Rectal smooth muscle tissue (tissue), 1 donor: ENCODE data around the gene GALNT7.

Experiments
- H3K27ac ChIP-seq: one replicate; pipeline ENCODE4 v1.7.0; 2013; ENCODE audit warnings: low read depth, low read length, inconsistent platforms
- H3K27me3 ChIP-seq: one replicate; pipeline ENCODE4 v1.7.0; 2013; ENCODE audit warnings: low read length; ENCODE audit not compliant: control insufficient read depth, insufficient read depth
- H3K36me3 ChIP-seq: one replicate; pipeline ENCODE4 v1.7.0; 2013; ENCODE audit warnings: low read length; ENCODE audit not compliant: control insufficient read depth, insufficient read depth
- H3K4me1 ChIP-seq: one replicate; pipeline ENCODE4 v1.7.0; 2013; ENCODE audit warnings: low read length; ENCODE audit not compliant: control insufficient read depth, insufficient read depth
- H3K4me3 ChIP-seq: one replicate; pipeline ENCODE4 v1.7.0; 2013; ENCODE audit warnings: low read length
- H3K9ac ChIP-seq: one replicate; pipeline ENCODE4 v1.7.0; 2013; ENCODE audit warnings: low read length

GALNT7 gene

GRCh38 chr4:173185847-173186510 is 17.4 kb downstream of the GALNT7 start:
- Histone ChIP-seq H3K27me3 (no peaks in the 10 kb centered on the region), H3K36me3 (no peaks in the 10 kb centered on the region), H3K4me1 (peaks cover 5% of the 10 kb centered on the region), H3K4me3 (no peak overlapping the region), H3K27ac (no peak overlapping the region), H3K9ac (no peak overlapping the region)

- Histone ChIP-seq H3K27me3 (no peaks in the 10 kb centered on the region), H3K27ac (no peak overlapping the region), H3K36me3 (no peaks in the 10 kb centered on the region), H3K9ac (no peak overlapping the region), H3K4me3 (no peak overlapping the region), H3K4me1 (no peaks in the 10 kb centered on the region)
These were observed 19.1 kb downstream of the GALNT7 start for GRCh38 chr4:173187732-173188131.

- Histone ChIP-seq H3K4me3 (no peak overlapping the region), H3K36me3 (no peaks in the 10 kb centered on the region), H3K9ac (no peak overlapping the region), H3K27me3 (no peaks in the 10 kb centered on the region), H3K27ac (no peak overlapping the region), H3K4me1 (no peaks in the 10 kb centered on the region)
These were observed 20.0 kb downstream of the GALNT7 start for GRCh38 chr4:173188648-173189047.

GRCh38 chr4:173189117-173189693 is 20.6 kb downstream of the GALNT7 start:
- no peaks in the 10 kb centered on the region for H3K27me3 ChIP-seq
- H3K4me1 ChIP-seq: no peaks in the 10 kb centered on the region
- no peaks in the 10 kb centered on the region for H3K36me3 ChIP-seq
- no peak overlapping the region for H3K9ac ChIP-seq
- no peak overlapping the region for H3K4me3 ChIP-seq
- H3K27ac ChIP-seq: no peak overlapping the region

- no peaks in the 10 kb centered on the region for H3K27me3 ChIP-seq
- no peaks in the 10 kb centered on the region for H3K36me3 ChIP-seq
- H3K27ac ChIP-seq: no peak overlapping the region
- no peaks in the 10 kb centered on the region for H3K4me1 ChIP-seq
- H3K4me3 ChIP-seq: no peak overlapping the region
- no peak overlapping the region for H3K9ac ChIP-seq
These were observed 23.0 kb downstream of the GALNT7 start for GRCh38 chr4:173191623-173192041.

- Histone ChIP-seq H3K4me1 (no peaks in the 10 kb centered on the region), H3K27ac (no peak overlapping the region), H3K9ac (no peak overlapping the region), H3K27me3 (no peaks in the 10 kb centered on the region), H3K4me3 (no peak overlapping the region), H3K36me3 (no peaks in the 10 kb centered on the region)
These were observed 24.0 kb downstream of the GALNT7 start for GRCh38 chr4:173192375-173193162.

GRCh38 chr4:173194157-173194556 is 25.5 kb downstream of the GALNT7 start:
- H3K4me1 ChIP-seq: no peaks in the 10 kb centered on the region
- H3K36me3 ChIP-seq: no peaks in the 10 kb centered on the region
- no peak overlapping the region for H3K4me3 ChIP-seq
- H3K27me3 ChIP-seq: no peaks in the 10 kb centered on the region
- H3K9ac ChIP-seq: no peak overlapping the region
- H3K27ac ChIP-seq: no peak overlapping the region

GRCh38 chr4:173195109-173195508 is 26.5 kb downstream of the GALNT7 start:
- H3K27ac ChIP-seq: no peak overlapping the region
- no peak overlapping the region for H3K4me3 ChIP-seq
- no peaks in the 10 kb centered on the region for H3K27me3 ChIP-seq
- H3K9ac ChIP-seq: no peak overlapping the region
- H3K4me1 ChIP-seq: no peaks in the 10 kb centered on the region
- H3K36me3 ChIP-seq: no peaks in the 10 kb centered on the region

GRCh38 chr4:173199553-173199952 is 30.9 kb downstream of the GALNT7 start:
- Histone ChIP-seq H3K36me3 (no peaks in the 10 kb centered on the region), H3K27ac (no peak overlapping the region), H3K4me1 (no peaks in the 10 kb centered on the region), H3K9ac (no peak overlapping the region), H3K4me3 (no peak overlapping the region), H3K27me3 (no peaks in the 10 kb centered on the region)

- Histone ChIP-seq H3K27ac (no peak overlapping the region), H3K9ac (no peak overlapping the region), H3K4me3 (no peak overlapping the region), H3K27me3 (no peaks in the 10 kb centered on the region), H3K4me1 (no peaks in the 10 kb centered on the region), H3K36me3 (no peaks in the 10 kb centered on the region)
These were observed 31.7 kb downstream of the GALNT7 start for GRCh38 chr4:173200103-173200884.

GRCh38 chr4:173202395-173202794 is 33.8 kb downstream of the GALNT7 start:
- no peak overlapping the region for H3K27ac ChIP-seq
- H3K4me1 ChIP-seq: no peaks in the 10 kb centered on the region
- H3K9ac ChIP-seq: no peak overlapping the region
- no peaks in the 10 kb centered on the region for H3K27me3 ChIP-seq
- no peaks in the 10 kb centered on the region for H3K36me3 ChIP-seq
- H3K4me3 ChIP-seq: no peak overlapping the region

- no peak overlapping the region for H3K9ac ChIP-seq
- no peaks in the 10 kb centered on the region for H3K27me3 ChIP-seq
- H3K36me3 ChIP-seq: no peaks in the 10 kb centered on the region
- H3K27ac ChIP-seq: no peak overlapping the region
- no peak overlapping the region for H3K4me3 ChIP-seq
- H3K4me1 ChIP-seq: no peaks in the 10 kb centered on the region
These were observed 37.0 kb downstream of the GALNT7 start for GRCh38 chr4:173205656-173206055.
